ENCODE data around the gene SPAG17. TPM values are rescaled to one million over a fixed set of nuclear protein-coding genes. Genes with fewer than 3 reads are reported as not detected.

The SPAG17 gene
- polyA plus RNA-seq, 1 of the 3 experiments (the other 2 are of a cell fraction): not detected

DNA sequence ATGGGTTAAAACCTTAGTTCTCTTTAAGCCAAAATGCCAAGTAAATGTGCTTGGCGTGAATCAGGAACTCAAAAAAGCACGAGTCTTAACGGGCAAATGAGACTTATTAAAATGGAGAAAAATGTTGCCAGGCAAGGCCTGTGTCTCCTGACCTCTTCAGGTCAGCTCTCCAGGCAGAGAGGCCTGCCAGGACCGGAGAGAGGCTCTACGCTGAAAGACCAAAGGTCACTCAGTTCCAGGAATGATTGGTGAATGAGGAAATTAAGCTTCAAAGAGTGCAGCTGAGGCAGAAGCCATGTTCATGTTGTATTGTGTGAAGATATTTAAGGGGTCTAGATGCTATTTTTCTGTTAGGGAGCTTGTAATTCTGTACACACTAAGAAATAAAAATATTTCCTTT is 66.6 kb downstream of the SPAG17 start:
- H3K27me3 ChIP-seq (ENCODE audit: insufficient read depth): peaks cover 11% of the 10 kb centered on the region; the same call in 1 of the 2 replicates
- H3K4me2 ChIP-seq: no peak overlapping the region
- H4K20me1 ChIP-seq (ENCODE audit: insufficient read depth): no peaks in the 10 kb centered on the region
- H3K9ac ChIP-seq: no peak overlapping the region
- ChIA-PET POLR2A (no interaction called here), CTCF (interaction anchor here (2.4 kb wide), 1 partner anchor 34 kb away, joined by 5 read pairs; no protein-coding TSS in a partner anchor)
- H3K9me3 ChIP-seq: no peaks in the 10 kb centered on the region
- no peak overlapping the region for H3K4me3 ChIP-seq (ENCODE audit: low read depth in 2 of 2, low read length in 1 of 2)
- H3K9me2 ChIP-seq: no peaks in the 10 kb centered on the region
- no peaks in the 10 kb centered on the region for H3F3A ChIP-seq (replicated peaks; ENCODE audit: insufficient read depth)
- TF ChIP-seq ELF1 (IDR thresholded peaks at IDR 0.05) (no peak), RXRA (IDR thresholded peaks at IDR 0.05; ENCODE audit: borderline replicate concordance, low read depth) (no peak), YY1 (IDR thresholded peaks at IDR 0.05; ENCODE audit: low read depth) (no peak), NRF1 (IDR thresholded peaks at IDR 0.05; ENCODE audit: low read depth, low read length) (no peak), SMC3 (IDR thresholded peaks at IDR 0.05; ENCODE audit: low read depth, low read length) (no peak), MEF2A (IDR thresholded peaks at IDR 0.05; ENCODE audit: borderline replicate concordance, low read depth) (no peak), JUND (IDR thresholded peaks at IDR 0.05) (no peak), TAF1 (IDR thresholded peaks at IDR 0.05; ENCODE audit: borderline replicate concordance, low read depth, low read length) (no peak), TEAD4 (IDR thresholded peaks at IDR 0.05; ENCODE audit: borderline replicate concordance, insufficient read depth) (no peak), EZH2phosphoT487 (IDR thresholded peaks at IDR 0.05; ENCODE audit: borderline replicate concordance, low read depth) (no peak), FOXM1 (IDR thresholded peaks at IDR 0.05; ENCODE audit: low read depth) (no peak), FOSL2 (IDR thresholded peaks at IDR 0.05; ENCODE audit: borderline replicate concordance, low read depth) (no peak), FOXJ3 (CRISPR knock-in tag; IDR thresholded peaks at IDR 0.05) (no peak)
- TF ChIP-seq, protein P1, sequence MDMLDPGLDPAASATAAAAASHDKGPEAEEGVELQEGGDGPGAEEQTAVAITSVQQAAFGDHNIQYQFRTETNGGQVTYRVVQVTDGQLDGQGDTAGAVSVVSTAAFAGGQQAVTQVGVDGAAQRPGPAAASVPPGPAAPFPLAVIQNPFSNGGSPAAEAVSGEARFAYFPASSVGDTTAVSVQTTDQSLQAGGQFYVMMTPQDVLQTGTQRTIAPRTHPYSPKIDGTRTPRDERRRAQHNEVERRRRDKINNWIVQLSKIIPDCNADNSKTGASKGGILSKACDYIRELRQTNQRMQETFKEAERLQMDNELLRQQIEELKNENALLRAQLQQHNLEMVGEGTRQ (IDR thresholded peaks at IDR 0.05; ENCODE audit: borderline replicate concordance, low read depth, low read length): no peak
- TF ChIP-seq, protein P2, sequence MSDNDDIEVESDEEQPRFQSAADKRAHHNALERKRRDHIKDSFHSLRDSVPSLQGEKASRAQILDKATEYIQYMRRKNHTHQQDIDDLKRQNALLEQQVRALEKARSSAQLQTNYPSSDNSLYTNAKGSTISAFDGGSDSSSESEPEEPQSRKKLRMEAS (IDR thresholded peaks at IDR 0.05; ENCODE audit: low read depth): no peak
- TF ChIP-seq, protein P3, sequence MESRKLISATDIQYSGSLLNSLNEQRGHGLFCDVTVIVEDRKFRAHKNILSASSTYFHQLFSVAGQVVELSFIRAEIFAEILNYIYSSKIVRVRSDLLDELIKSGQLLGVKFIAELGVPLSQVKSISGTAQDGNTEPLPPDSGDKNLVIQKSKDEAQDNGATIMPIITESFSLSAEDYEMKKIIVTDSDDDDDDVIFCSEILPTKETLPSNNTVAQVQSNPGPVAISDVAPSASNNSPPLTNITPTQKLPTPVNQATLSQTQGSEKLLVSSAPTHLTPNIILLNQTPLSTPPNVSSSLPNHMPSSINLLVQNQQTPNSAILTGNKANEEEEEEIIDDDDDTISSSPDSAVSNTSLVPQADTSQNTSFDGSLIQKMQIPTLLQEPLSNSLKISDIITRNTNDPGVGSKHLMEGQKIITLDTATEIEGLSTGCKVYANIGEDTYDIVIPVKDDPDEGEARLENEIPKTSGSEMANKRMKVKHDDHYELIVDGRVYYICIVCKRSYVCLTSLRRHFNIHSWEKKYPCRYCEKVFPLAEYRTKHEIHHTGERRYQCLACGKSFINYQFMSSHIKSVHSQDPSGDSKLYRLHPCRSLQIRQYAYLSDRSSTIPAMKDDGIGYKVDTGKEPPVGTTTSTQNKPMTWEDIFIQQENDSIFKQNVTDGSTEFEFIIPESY (IDR thresholded peaks at IDR 0.05; ENCODE audit: borderline replicate concordance, low read depth): no peak
- TF ChIP-seq, protein P4, sequence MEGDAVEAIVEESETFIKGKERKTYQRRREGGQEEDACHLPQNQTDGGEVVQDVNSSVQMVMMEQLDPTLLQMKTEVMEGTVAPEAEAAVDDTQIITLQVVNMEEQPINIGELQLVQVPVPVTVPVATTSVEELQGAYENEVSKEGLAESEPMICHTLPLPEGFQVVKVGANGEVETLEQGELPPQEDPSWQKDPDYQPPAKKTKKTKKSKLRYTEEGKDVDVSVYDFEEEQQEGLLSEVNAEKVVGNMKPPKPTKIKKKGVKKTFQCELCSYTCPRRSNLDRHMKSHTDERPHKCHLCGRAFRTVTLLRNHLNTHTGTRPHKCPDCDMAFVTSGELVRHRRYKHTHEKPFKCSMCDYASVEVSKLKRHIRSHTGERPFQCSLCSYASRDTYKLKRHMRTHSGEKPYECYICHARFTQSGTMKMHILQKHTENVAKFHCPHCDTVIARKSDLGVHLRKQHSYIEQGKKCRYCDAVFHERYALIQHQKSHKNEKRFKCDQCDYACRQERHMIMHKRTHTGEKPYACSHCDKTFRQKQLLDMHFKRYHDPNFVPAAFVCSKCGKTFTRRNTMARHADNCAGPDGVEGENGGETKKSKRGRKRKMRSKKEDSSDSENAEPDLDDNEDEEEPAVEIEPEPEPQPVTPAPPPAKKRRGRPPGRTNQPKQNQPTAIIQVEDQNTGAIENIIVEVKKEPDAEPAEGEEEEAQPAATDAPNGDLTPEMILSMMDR (IDR thresholded peaks at IDR 0.05): no peak
- TF ChIP-seq, protein P5, sequence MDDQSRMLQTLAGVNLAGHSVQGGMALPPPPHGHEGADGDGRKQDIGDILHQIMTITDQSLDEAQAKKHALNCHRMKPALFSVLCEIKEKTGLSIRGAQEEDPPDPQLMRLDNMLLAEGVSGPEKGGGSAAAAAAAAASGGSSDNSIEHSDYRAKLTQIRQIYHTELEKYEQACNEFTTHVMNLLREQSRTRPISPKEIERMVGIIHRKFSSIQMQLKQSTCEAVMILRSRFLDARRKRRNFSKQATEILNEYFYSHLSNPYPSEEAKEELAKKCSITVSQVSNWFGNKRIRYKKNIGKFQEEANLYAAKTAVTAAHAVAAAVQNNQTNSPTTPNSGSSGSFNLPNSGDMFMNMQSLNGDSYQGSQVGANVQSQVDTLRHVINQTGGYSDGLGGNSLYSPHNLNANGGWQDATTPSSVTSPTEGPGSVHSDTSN (IDR thresholded peaks at IDR 0.05): no peak
- 3% methylated on average over 5 of the region's 5 CpGs for WGBS (ENCODE audit: low lambda C conversion rate)
- no peak overlapping the region for H3K27ac ChIP-seq (ENCODE audit: low read depth in 2 of 2, low read length in 1 of 2)
- no peaks in the 10 kb centered on the region for H3K79me2 ChIP-seq (ENCODE audit: insufficient read depth)
- no peaks in the 10 kb centered on the region for H3K4me1 ChIP-seq (ENCODE audit: control insufficient read depth in 1 of 2, insufficient read depth in 2 of 2, low read depth in 1 of 2, low read length in 1 of 2)
- DNase-seq: no peak
- no peaks in the 10 kb centered on the region for H3K36me3 ChIP-seq (replicated peaks in 1 of 2; ENCODE audit: control insufficient read depth in 1 of 2, insufficient read depth in 2 of 2, low read length in 1 of 2)
- H2AFZ ChIP-seq (ENCODE audit: low read depth): no peak overlapping the region
